Measurements from ENCODE around the gene CCL24.
"Not testable (repeated sequence)": the region's sequence is repeated elsewhere in the genome, so short reads cannot be mapped to it uniquely, and the experiment has no call there.

The CCL24 gene

GRCh38 chr7:75818472-75818871, 4.9 kb upstream of the CCL24 start:
- no peak for DNase-seq

GRCh38 chr7:75817116-75817515, 3.5 kb upstream of the CCL24 start:
- DNase-seq = no peak

GRCh38 chr7:75815418-75816064, 1.9 kb upstream of the CCL24 start:
- DNase-seq = no peak

- no peak for DNase-seq
These were observed 871 bp upstream of the CCL24 start for GRCh38 chr7:75814407-75814947.

- no peak for DNase-seq
These were observed 522 bp downstream of the CCL24 start for GRCh38 chr7:75813084-75813483.

- DNase-seq = no peak
These were observed 1.5 kb downstream of the CCL24 start for GRCh38 chr7:75811894-75812678.

- DNase-seq = no peak
These were observed 4.2 kb downstream of the CCL24 start for GRCh38 chr7:75809396-75809795.

GRCh38 chr7:75808106-75808505, 5.5 kb downstream of the CCL24 start:
- DNase-seq = no peak

GRCh38 chr7:75807452-75807851, 6.2 kb downstream of the CCL24 start:
- no peak for DNase-seq

- DNase-seq = no peak
These were observed 6.9 kb downstream of the CCL24 start for GRCh38 chr7:75806560-75807307.

- no peak for DNase-seq
These were observed 8.9 kb downstream of the CCL24 start for GRCh38 chr7:75804705-75805104.

- DNase-seq = no peak
These were observed 9.6 kb downstream of the CCL24 start for GRCh38 chr7:75804004-75804403.

GRCh38 chr7:75802552-75802821, 11.1 kb downstream of the CCL24 start:
- DNase-seq = no peak

GRCh38 chr7:75798770-75799169, 14.8 kb downstream of the CCL24 start:
- no peak for DNase-seq

GRCh38 chr7:75796420-75796819, 17.2 kb downstream of the CCL24 start:
- no peak for DNase-seq

- DNase-seq = no peak
These were observed 17.7 kb downstream of the CCL24 start for GRCh38 chr7:75795831-75796285.

GRCh38 chr7:75793676-75794075, 19.9 kb downstream of the CCL24 start:
- DNase-seq = no peak

GRCh38 chr7:75792567-75792966, 21.0 kb downstream of the CCL24 start:
- DNase-seq = not testable (repeated sequence)

- no peak for DNase-seq
These were observed 24.2 kb downstream of the CCL24 start for GRCh38 chr7:75789361-75789924.

- DNase-seq = not testable (repeated sequence)
These were observed 25.3 kb downstream of the CCL24 start for GRCh38 chr7:75788154-75788847.

GRCh38 chr7:75783058-75783457, 30.5 kb downstream of the CCL24 start:
- DNase-seq = not testable (repeated sequence)

- not testable (repeated sequence) for DNase-seq
These were observed 32.8 kb downstream of the CCL24 start for GRCh38 chr7:75780647-75781273.
